ENCODE measurements around the gene ZACN.

DNA sequence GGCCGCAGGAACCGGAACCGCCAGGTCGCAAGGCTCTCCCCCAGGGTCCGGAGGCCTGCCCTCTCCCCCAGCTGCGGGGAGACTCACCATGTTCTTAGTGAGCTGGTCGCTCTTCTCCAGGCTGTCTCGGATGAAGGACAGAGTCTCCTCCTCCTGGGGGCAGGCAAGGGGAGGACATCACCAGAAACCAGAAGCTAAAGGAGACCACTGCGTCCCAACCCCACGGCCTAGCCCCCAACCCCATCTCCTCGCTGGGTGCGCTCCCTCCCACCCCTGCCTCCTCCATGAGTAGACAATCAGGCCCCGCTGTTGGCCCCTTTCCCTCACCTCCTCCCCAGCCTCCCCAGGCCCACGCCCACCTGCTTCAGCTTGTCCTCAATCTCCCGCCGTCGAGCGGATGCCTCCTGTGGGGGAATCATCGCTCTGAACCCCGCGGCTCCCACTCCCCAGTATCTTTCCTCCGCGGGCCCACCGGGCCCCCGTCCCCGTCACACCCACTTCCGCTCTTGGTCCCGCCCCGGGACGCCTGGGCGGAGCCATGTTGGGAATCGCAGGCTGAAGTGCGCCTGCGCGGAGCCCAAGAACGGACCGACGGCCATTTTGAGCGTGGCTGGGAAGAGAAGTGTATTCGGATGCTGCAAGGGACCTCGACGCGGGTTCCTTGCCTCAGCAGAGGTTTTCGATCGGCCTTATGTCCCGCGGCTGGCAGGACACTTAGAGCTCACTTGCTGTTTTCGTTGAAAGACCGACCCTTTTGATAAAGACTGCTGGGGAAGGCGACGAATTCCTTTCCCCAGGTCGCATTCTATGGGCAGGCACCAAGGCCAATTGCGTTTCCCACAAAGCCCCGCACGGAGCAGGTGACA, 24.5 kb downstream of the ZACN start, which contains the start of gene EXOC7:
- TF ChIP-seq, protein P1, sequence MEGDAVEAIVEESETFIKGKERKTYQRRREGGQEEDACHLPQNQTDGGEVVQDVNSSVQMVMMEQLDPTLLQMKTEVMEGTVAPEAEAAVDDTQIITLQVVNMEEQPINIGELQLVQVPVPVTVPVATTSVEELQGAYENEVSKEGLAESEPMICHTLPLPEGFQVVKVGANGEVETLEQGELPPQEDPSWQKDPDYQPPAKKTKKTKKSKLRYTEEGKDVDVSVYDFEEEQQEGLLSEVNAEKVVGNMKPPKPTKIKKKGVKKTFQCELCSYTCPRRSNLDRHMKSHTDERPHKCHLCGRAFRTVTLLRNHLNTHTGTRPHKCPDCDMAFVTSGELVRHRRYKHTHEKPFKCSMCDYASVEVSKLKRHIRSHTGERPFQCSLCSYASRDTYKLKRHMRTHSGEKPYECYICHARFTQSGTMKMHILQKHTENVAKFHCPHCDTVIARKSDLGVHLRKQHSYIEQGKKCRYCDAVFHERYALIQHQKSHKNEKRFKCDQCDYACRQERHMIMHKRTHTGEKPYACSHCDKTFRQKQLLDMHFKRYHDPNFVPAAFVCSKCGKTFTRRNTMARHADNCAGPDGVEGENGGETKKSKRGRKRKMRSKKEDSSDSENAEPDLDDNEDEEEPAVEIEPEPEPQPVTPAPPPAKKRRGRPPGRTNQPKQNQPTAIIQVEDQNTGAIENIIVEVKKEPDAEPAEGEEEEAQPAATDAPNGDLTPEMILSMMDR (IDR thresholded peaks at IDR 0.05 in 8 of 11, conservative IDR thresholded peaks at IDR 0.05 in 3 of 11): peak in 2 of 11 experiments; percentile 14 to 37
- TF ChIP-seq POLR2A (IDR thresholded peaks at IDR 0.05): peak in 1 of 3 donors; percentile 8
- peak; percentile 92 to 96 (median 93) for TF ChIP-seq POLR2AphosphoS5 (IDR thresholded peaks at IDR 0.05)
